GM12878 (cell line): ENCODE measurements around the gene TELO2. TPM values are rescaled to one million over a fixed set of nuclear protein-coding genes. Genes with fewer than 3 reads are reported as not detected.
A peak's percentile ranks its signal among the peaks of the same experiment; 100 is the strongest.

Source experiments
- ATAC-seq: fragments of 200-7000 bp; cut with Tn5 transposase; 3 replicates; pipeline ENCODE4 v1.9.1; 2020; ENCODE audit warnings: mild to moderate bottlenecking, moderate library complexity
- Bru-seq: library from RNA; stranded (reverse); fragments of 400-500 nt; gene quantifications from one replicate; lab custom pipeline; 2021; lab: Mats Ljungman, UMichigan
- BruChase-seq, 2 experiments: library from RNA; stranded (reverse); fragments of 400-500 nt; gene quantifications; one replicate each; lab custom pipeline; 2021; lab: Mats Ljungman, UMichigan
- BruUV-seq: library from RNA; stranded (reverse); fragments of 400-500 nt; replicated peaks from 2 replicates; lab custom pipeline; 2021; lab: Mats Ljungman, UMichigan
- CTCF ChIA-PET: fragments of 300-600 bp; sonication (Branson Sonifier 250); formaldehyde crosslinking; extraction: SDS; loops from one replicate; lab custom pipeline; 2021; ENCODE audit warnings: inconsistent platforms; lab: Yijun Ruan, JAX
- POLR2A ChIA-PET: fragments of 350-600 bp; formaldehyde crosslinking; extraction: SDS; loops from one replicate; lab custom pipeline; 2021; ENCODE audit warnings: inconsistent platforms; lab: Charles Lee
- RAD21 ChIA-PET: fragments of 300-600 bp; sonication (Branson Sonifier 250); formaldehyde crosslinking; loops from one replicate; lab custom pipeline; 2023; ENCODE audit warnings: antibody characterized with exemption; ENCODE audit not compliant: unreplicated experiment; lab: Charles Lee
- SMC1A ChIA-PET: fragments of 300-600 bp; sonication (Branson Sonifier 250); formaldehyde crosslinking; loops from one replicate; lab custom pipeline; 2023; ENCODE audit not compliant: unreplicated experiment, uncharacterized antibody; lab: Charles Lee
- DNase-seq: peaks from one replicate; pipeline ENCODE4 v3.0.0-alpha.2; 2011; ENCODE audit warnings: low read depth, low spot score
- FAIRE-seq: peaks from 3 replicates; lab custom pipeline; 2011; peaks lifted over from hg19 to GRCh38; lab: Jason Lieb, UNC
- H2AFZ ChIP-seq: 2 replicates; pipeline ENCODE4 v1.6.0; 2011; ENCODE audit warnings: low read depth, low read length, control low read depth; ENCODE audit not compliant: control insufficient read depth
- H3K27ac ChIP-seq: 2 replicates; pipeline ENCODE4 v1.5.1; 2011; ENCODE audit warnings: control low read depth; ENCODE audit not compliant: control insufficient read depth, insufficient read depth
- H3K27me3 ChIP-seq, 2 experiments: replicated peaks in 1 of 2; 2 replicates each; pipeline versions ENCODE4 v1.6.0 to v1.6.1; 2011; ENCODE audit warnings: low read length in 1 of 2; ENCODE audit not compliant: control insufficient read depth in 2 of 2, insufficient read depth in 2 of 2
- H3K36me3 ChIP-seq, 2 experiments: 2 replicates each; pipeline ENCODE4 v1.5.1; 2011; ENCODE audit warnings: low read length in 1 of 2; ENCODE audit not compliant: control insufficient read depth in 2 of 2, insufficient read depth in 2 of 2
- H3K4me1 ChIP-seq: 2 replicates; pipeline ENCODE4 v1.6.1; 2011; ENCODE audit warnings: mild to moderate bottlenecking, low read length, moderate library complexity, mixed read lengths; ENCODE audit not compliant: control insufficient read depth, insufficient read depth
- H3K4me2 ChIP-seq: 2 replicates; pipeline ENCODE4 v1.6.0; 2011; ENCODE audit warnings: control low read depth; ENCODE audit not compliant: control insufficient read depth, insufficient read depth
- H3K4me3 ChIP-seq: fragments of 200-600 bp; sonication (generic); 2 replicates; pipeline ENCODE4 v1.5.1; 2016
- H3K79me2 ChIP-seq: 2 replicates; pipeline ENCODE4 v1.6.0; 2011; ENCODE audit warnings: low read length; ENCODE audit not compliant: control insufficient read depth, insufficient read depth
- H3K9ac ChIP-seq: 2 replicates; pipeline ENCODE4 v1.8.0; 2011; ENCODE audit warnings: low read length, control low read depth, mixed read lengths; ENCODE audit not compliant: control insufficient read depth, insufficient read depth
- H3K9me3 ChIP-seq: replicated peaks from 3 replicates; pipeline ENCODE4 v1.5.1; 2011; ENCODE audit warnings: mild to moderate bottlenecking, low read length; ENCODE audit not compliant: control insufficient read depth, insufficient read depth
- H4K20me1 ChIP-seq: 2 replicates; pipeline ENCODE4 v1.6.0; 2011; ENCODE audit not compliant: control insufficient read depth, insufficient read depth
- BRCA1 ChIP-seq: IDR thresholded peaks from 2 replicates; pipeline ENCODE4 v1.6.1; 2011; ENCODE audit warnings: low read depth, low read length, improper control_type of control experiment
- CHD1 ChIP-seq: IDR thresholded peaks from 2 replicates; pipeline ENCODE4 v1.6.1; 2012; ENCODE audit warnings: low read depth, low read length, improper control_type of control experiment
- CHD2 ChIP-seq: IDR thresholded peaks from 2 replicates; pipeline ENCODE4 v1.6.1; 2011; ENCODE audit warnings: low read depth, low read length, improper control_type of control experiment, borderline replicate concordance
- ETV6 ChIP-seq, 2 experiments: fragments of 450-650 bp in 1 of 2; IDR thresholded peaks in 1 of 2; conservative IDR thresholded peaks in 1 of 2; 2 replicates each; pipeline ENCODE4 v1.6.1; 2014; ENCODE audit warnings: antibody characterized with exemption in 1 of 2, borderline replicate concordance in 1 of 2, low read depth in 1 of 2, mild to moderate bottlenecking in 1 of 2, moderate library complexity in 1 of 2
- HCFC1 ChIP-seq: fragments of 150-350 bp; IDR thresholded peaks from 2 replicates; pipeline ENCODE4 v1.6.1; 2014; ENCODE audit warnings: low read length
- HDAC2 ChIP-seq: fragments of 200-600 bp; sonication (generic); IDR thresholded peaks from 2 replicates; pipeline ENCODE4 v1.6.1; 2017
- HDAC6 ChIP-seq: fragments of 200-600 bp; sonication (generic); IDR thresholded peaks from one replicate; pipeline ENCODE4 v1.8.0; 2017; ENCODE audit warnings: antibody characterized with exemption; ENCODE audit not compliant: unreplicated experiment
- IKZF2 ChIP-seq, 2 experiments: fragments of 450-650 bp; IDR thresholded peaks; 2 replicates each; pipeline ENCODE4 v1.6.1; 2017; ENCODE audit warnings: mild to moderate bottlenecking in 2 of 2, moderate library complexity in 2 of 2
- LARP7 ChIP-seq: fragments of 450-650 bp; IDR thresholded peaks from 2 replicates; pipeline ENCODE4 v1.6.1; 2017; ENCODE audit warnings: mild to moderate bottlenecking
- NFYB ChIP-seq: IDR thresholded peaks from 2 replicates; pipeline ENCODE4 v1.6.1; 2011; ENCODE audit warnings: low read depth, mild to moderate bottlenecking, low read length, improper control_type of control experiment, moderate library complexity; ENCODE audit not compliant: insufficient read depth
- NRF1 ChIP-seq: conservative IDR thresholded peaks from 2 replicates; pipeline ENCODE4 v1.6.1; 2011; ENCODE audit warnings: mild to moderate bottlenecking, low read depth, low read length, improper control_type of control experiment
- RB1 ChIP-seq: fragments of 450-650 bp; formaldehyde crosslinking; IDR thresholded peaks from 2 replicates; pipeline ENCODE4 v1.6.1; 2017; ENCODE audit warnings: mild to moderate bottlenecking, borderline replicate concordance
- RELA ChIP-seq: fragments of 450-650 bp; IDR thresholded peaks from 2 replicates; pipeline ENCODE4 v1.8.0; 2014; ENCODE audit warnings: borderline replicate concordance; ENCODE audit not compliant: partially characterized antibody
- SIN3A ChIP-seq: IDR thresholded peaks from 2 replicates; pipeline ENCODE4 v1.6.1; 2012; ENCODE audit warnings: low read depth, low read length, improper control_type of control experiment
- SMARCA5 ChIP-seq: fragments of 450-650 bp; IDR thresholded peaks from 2 replicates; pipeline ENCODE4 v1.6.1; 2017; ENCODE audit warnings: mild to moderate bottlenecking
- TCF12 ChIP-seq: IDR thresholded peaks from 2 replicates; pipeline ENCODE4 v1.6.1; 2011; ENCODE audit warnings: low read depth, mild to moderate bottlenecking, low read length
- YY1 ChIP-seq: IDR thresholded peaks from 2 replicates; pipeline ENCODE4 v1.6.1; 2011; ENCODE audit warnings: low read depth, mild to moderate bottlenecking, low read length
- WGBS: methylation state at CpG from one replicate; pipeline ENCODE4 v1.1.6; 2016; ENCODE audit warnings: low lambda C conversion rate; ENCODE audit not compliant: insufficient replicate concordance, insufficient coverage; ENCODE audit errors: missing lambda C conversion rate; 5-methylcytosine and 5-hydroxymethylcytosine counted together
- in situ Hi-C: fragments of 300-500 bp; cut with MboI; formaldehyde crosslinking; loops from 9 replicates; pipeline ENCODE4 v1.14.3; 2018; ENCODE audit warnings: mixed read lengths
- intact Hi-C: fragments of 100-400 bp; cut with micrococcal nuclease; formaldehyde crosslinking; loops from one replicate; pipeline ENCODE4 v1.14.2; 2022; ENCODE audit not compliant: unreplicated experiment
- long read RNA-seq, 2 experiments: library from polyadenylated mRNA; unstranded; transcript quantifications; one replicate each; pipeline ENCODE4 v2.0.0, GENCODE V29; 2019 to 2020
- polyA minus RNA-seq, 3 experiments: library from RNA; depleted of rRNA, polyadenylated mRNA; stranded (reverse); fragments of >200 nt; gene quantifications; 2 replicates each; pipeline ENCODE4 v1.2.3, GENCODE V29; 2011
- polyA plus RNA-seq, 11 experiments: library from polyadenylated mRNA; depleted of rRNA in 4 of 11; unstranded in 6 of 11; stranded (reverse) in 5 of 11; fragments of >200 nt; fragmentation: Nextera tagmentation in 4 of 11; fragmentation: Illumina TruSeq in 1 of 11; extraction: Ambion mirVana in 4 of 11; extraction: Trizol in 1 of 11; gene quantifications; 1 replicate in 1 of 11; 2 replicates in 10 of 11; pipeline versions ENCODE4 v1.2.1 to v1.2.3, GENCODE V29; 2011 to 2016; ENCODE audit warnings: inconsistent platforms in 2 of 11, missing spikeins in 2 of 11, low read depth in 1 of 11
- total RNA-seq, 4 experiments: library from RNA; depleted of rRNA in 3 of 4; stranded (reverse); fragments of >200 nt in 3 of 4; fragmentation: Illumina TruSeq in 1 of 4; extraction: Trizol in 1 of 4; gene quantifications; 2 replicates each; pipeline versions ENCODE4 v1.2.1 to v1.2.3, GENCODE V29; 2013 to 2021
- TF ChIP-seq, protein P1 (sequence below): IDR thresholded peaks from 2 replicates; pipeline ENCODE4 v1.6.1; 2011; ENCODE audit warnings: mild to moderate bottlenecking, low read depth, low read length, moderate library complexity; ENCODE audit not compliant: insufficient replicate concordance

TELO2 gene
- total RNA-seq (2013; cell fraction: nucleolus; rRNA removed) = 39.3 and 46.2 TPM in 2 replicates
- total RNA-seq (2014; rRNA removed) (21.5 and 25.2 TPM in 2 replicates), total RNA-seq (2014; rRNA removed; fragmentation: Illumina TruSeq; extraction: Trizol) (7.1 and 8.2 TPM in 2 replicates), total RNA-seq (2021) (60.0 and 72.8 TPM in 2 replicates), polyA plus RNA-seq (2011; rRNA removed) (5.2 and 11.9 TPM in 2 replicates), polyA plus RNA-seq (2014; fragmentation: Illumina TruSeq; extraction: Trizol) (0.68 and 5.0 TPM in 2 replicates), polyA plus RNA-seq (2014; fragmentation: Nextera tagmentation; extraction: Ambion mirVana) (1 to 10 TPM in 1 of 2 experiments, under 1 TPM in 1; 0.55 to 2.4 TPM), polyA plus RNA-seq (2014; rRNA removed) (56.4 and 83.7 TPM in 2 replicates), polyA plus RNA-seq (2016; fragmentation: Nextera tagmentation; extraction: Ambion mirVana) (10 to 100 TPM; 57.8 to 69.1 TPM), polyA minus RNA-seq (2011; rRNA and poly(A)+ RNA removed) (3.3 and 9.1 TPM in 2 replicates), Bru-seq, nascent RNA (percentile 59 among the genes with signal in this experiment), BruChase-seq, experiment 1, labeled RNA remaining after a 6-hour chase (percentile 67 among the genes with signal in this experiment), BruChase-seq, experiment 2, labeled RNA remaining after a 2-hour chase (percentile 65 among the genes with signal in this experiment)
- 7.7 TPM for polyA plus RNA-seq (2011; ENCODE audit: low read depth)
- polyA plus RNA-seq (2011; cell fraction: cytosol; rRNA removed) = 18.2 and 37.3 TPM in 2 replicates
- 386 and 553 TPM in 2 replicates for polyA plus RNA-seq (2011; cell fraction: nucleus; rRNA removed)
- 28.0 and 32.9 TPM in 2 replicates for polyA plus RNA-seq (2012)
- 7.0 and 7.6 TPM in 2 replicates for polyA minus RNA-seq (2011; cell fraction: cytosol; rRNA and poly(A)+ RNA removed)
- polyA minus RNA-seq (2011; cell fraction: nucleus; rRNA and poly(A)+ RNA removed) = 24.1 and 45.8 TPM in 2 replicates
- long read RNA-seq, experiment 1, transcript TELO2-201 (21 exons, 3,314 nt) = major isoform, 5 of 19 reads
- long read RNA-seq, experiment 1, partial matches to known transcripts = 1 of 19 reads
- long read RNA-seq, experiment 1, other reads (novel, unspliced or antisense) = 12 of 19 reads
- long read RNA-seq, experiment 2, partial matches to known transcripts = 1 of 1 reads
- long read RNA-seq, experiment 2, other reads (novel, unspliced or antisense) = 0 of 1 reads

DNA sequence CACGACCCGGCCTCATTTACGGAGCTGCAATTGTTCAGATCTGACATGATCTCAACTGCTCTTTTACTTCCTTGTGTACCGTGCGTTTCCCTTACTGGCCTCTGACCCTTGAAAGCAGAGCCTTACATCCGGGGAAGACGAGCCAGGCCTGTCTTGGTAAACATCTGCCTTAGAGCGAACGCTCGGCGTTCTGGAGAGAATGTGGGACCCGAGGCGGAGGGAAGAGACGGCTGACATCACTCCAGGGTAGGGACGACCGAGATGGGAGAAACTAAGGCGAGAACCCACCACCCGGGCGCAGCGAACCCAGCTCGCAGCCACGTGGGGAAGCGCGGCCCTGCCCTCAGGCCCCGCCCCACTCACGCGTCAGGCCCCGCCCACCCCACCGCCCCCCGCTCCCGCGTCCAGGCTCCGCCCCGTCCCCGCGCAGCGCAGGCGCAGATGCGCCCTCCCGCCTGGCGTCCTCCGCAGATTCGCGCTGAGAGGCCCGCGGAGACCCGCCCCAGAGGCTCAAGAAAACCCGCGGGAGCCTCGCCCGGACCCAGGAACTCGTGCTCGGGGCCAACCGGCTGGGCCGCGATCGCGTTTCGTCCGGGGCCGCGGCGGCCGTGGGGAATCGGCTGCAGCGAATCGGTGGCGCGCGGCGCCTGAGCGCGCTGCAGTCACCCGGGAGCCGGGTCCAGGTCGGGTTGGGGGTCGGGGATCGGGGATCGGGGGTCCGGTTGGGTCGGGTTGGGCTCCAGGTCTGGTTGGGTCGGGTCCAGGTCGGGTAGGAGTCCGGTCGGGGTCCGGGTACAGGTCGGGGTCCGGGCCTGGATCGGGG, at the start of gene TELO2:
TSS of gene TELO2 (plus strand) at position 438 of the 823 bp plus-strand sequence. CDS start 922 bp downstream, outside the sequence.
- peak within 1 kb of the TSS; percentile 94 for H3K27ac ChIP-seq
- in situ Hi-C loops = no loop called here
- no peaks in the 10 kb centered on the region for H3K9me3 ChIP-seq
- H3K79me2 ChIP-seq = peaks cover 17% of the 10 kb centered on the region
- ATAC-seq (peak; percentile 93), FAIRE-seq (peak; percentile 89), DNase-seq (no peak)
- no peaks in the 10 kb centered on the region for H3K27me3 ChIP-seq
- peak within 1 kb of the TSS; percentile 92 for H3K9ac ChIP-seq
- no TSS peak for BruUV-seq
- H4K20me1 ChIP-seq = no peaks in the 10 kb centered on the region
- H3K4me2 ChIP-seq = peak within 1 kb of the TSS; percentile 94
- intact Hi-C loops = no loop called here
- CTCF ChIA-PET = interaction anchor here (0.7 to 1.8 kb wide), 2 partner anchors 64 to 281 kb away, joined by 3 to 6 read pairs; no protein-coding TSS in a partner anchor
- peaks cover under 1 to 7% of the 10 kb centered on the region in 2 experiments; a peak in 3 of 4 replicates for H3K36me3 ChIP-seq
- H2AFZ ChIP-seq = peak within 1 kb of the TSS; percentile 96
- RAD21 ChIA-PET = no interaction called here
- H3K4me1 ChIP-seq = peaks cover 6% of the 10 kb centered on the region
- 1% methylated on average over 52 of the region's 89 CpGs for WGBS
- POLR2A ChIA-PET = interaction anchor here (0.5 to 1.8 kb wide), 6 partner anchors 15 to 227 kb away, joined by 3 to 7 read pairs (median 4); partner anchors contain the start of genes JPT2 and UQCC4
- H3K4me3 ChIP-seq = peak within 1 kb of the TSS; percentile 95
- SMC1A ChIA-PET = interaction anchor here (1.2 kb wide), 1 partner anchor 9 kb away, joined by 3 read pairs; no protein-coding TSS in a partner anchor
- TF ChIP-seq NFYB (no peak), SIN3A (peak; percentile 67), TCF12 (no peak), RELA (peak; percentile 15), YY1 (peak; percentile 51), HDAC6 (peak; percentile 35), HDAC2 (no peak), NRF1 (peak; percentile 47), IKZF2 (IDR thresholded peaks at IDR 0.05) (no peak), SMARCA5 (0 out of 2 replicates have a peak, but pooled peaks have one; percentile 47), BRCA1 (no peak), RB1 (peak; percentile 91; the same call in 1 of the 2 replicates), LARP7 (peak; percentile 95), ETV6 (conservative IDR thresholded peaks at IDR 0.05 in 1 of 2, IDR thresholded peaks at IDR 0.05 in 1 of 2; ENCODE audit: borderline replicate concordance in 1 of 2, low read depth in 1 of 2) (no peak), HCFC1 (peak; percentile 4; the same call in 1 of the 2 replicates), CHD2 (no peak), CHD1 (no peak)
- TF ChIP-seq, protein P1, sequence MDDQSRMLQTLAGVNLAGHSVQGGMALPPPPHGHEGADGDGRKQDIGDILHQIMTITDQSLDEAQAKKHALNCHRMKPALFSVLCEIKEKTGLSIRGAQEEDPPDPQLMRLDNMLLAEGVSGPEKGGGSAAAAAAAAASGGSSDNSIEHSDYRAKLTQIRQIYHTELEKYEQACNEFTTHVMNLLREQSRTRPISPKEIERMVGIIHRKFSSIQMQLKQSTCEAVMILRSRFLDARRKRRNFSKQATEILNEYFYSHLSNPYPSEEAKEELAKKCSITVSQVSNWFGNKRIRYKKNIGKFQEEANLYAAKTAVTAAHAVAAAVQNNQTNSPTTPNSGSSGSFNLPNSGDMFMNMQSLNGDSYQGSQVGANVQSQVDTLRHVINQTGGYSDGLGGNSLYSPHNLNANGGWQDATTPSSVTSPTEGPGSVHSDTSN = no peak
